LNCaP clone FGC (cell line): ENCODE results near the gene TCAP.

ENCODE experiments used
- DNase-seq: peaks from one replicate; pipeline ENCODE4 v3.0.0-alpha.2; 2011; ENCODE audit warnings: low read depth
- H3K4me3 ChIP-seq: 2 replicates; pipeline ENCODE4 v1.5.1; 2011; ENCODE audit warnings: mild to moderate bottlenecking, low read depth, low read length, control low read depth
- CTCF ChIP-seq: IDR thresholded peaks from 2 replicates; pipeline ENCODE4 v1.5.1; 2012; ENCODE audit warnings: mild to moderate bottlenecking; ENCODE audit not compliant: control insufficient read depth, insufficient read depth; ENCODE audit errors: extremely low read depth

Gene TCAP

GRCh38 chr17:39631403-39631802, 33.7 kb upstream of the TCAP start:
- peak; percentile 45 for DNase-seq
- TF ChIP-seq CTCF: no peak
- no peak overlapping the region for H3K4me3 ChIP-seq

GRCh38 chr17:39632153-39632941, 32.8 kb upstream of the TCAP start:
- no peak for DNase-seq
- H3K4me3 ChIP-seq: no peak overlapping the region
- no peak for TF ChIP-seq CTCF

- H3K4me3 ChIP-seq: no peak overlapping the region
- no peak for DNase-seq
- no peak for TF ChIP-seq CTCF
Observed at GRCh38 chr17:39633570-39634183, 31.5 kb upstream of the TCAP start.

GRCh38 chr17:39634384-39634871, 30.7 kb upstream of the TCAP start:
- no peak for DNase-seq
- TF ChIP-seq CTCF: peak; percentile 51
- no peak overlapping the region for H3K4me3 ChIP-seq

- DNase-seq: no peak
- no peak overlapping the region for H3K4me3 ChIP-seq
- no peak for TF ChIP-seq CTCF
Observed at GRCh38 chr17:39635614-39636176, 29.5 kb upstream of the TCAP start.

GRCh38 chr17:39636587-39636926, 28.6 kb upstream of the TCAP start:
- H3K4me3 ChIP-seq: peak overlapping the region; percentile 70
- TF ChIP-seq CTCF: no peak
- DNase-seq: no peak
